ENCODE results near the gene MYL6.

MYL6 gene

GRCh38 chr12:56161690-56162351 lies 3.7 kb downstream of the MYL6 start:
- Histone ChIP-seq H3K79me2 (peaks cover 22% of the 10 kb centered on the region), H2AFZ (no peak overlapping the region), H3K9ac (no peak overlapping the region), H3K4me1 (peaks cover 24% of the 10 kb centered on the region), H3K27me3 (ENCODE audit: control insufficient read depth, insufficient read depth, low read length) (no peaks in the 10 kb centered on the region), H3K4me2 (ENCODE audit: low read length) (no peak overlapping the region), H3K27ac (no peak overlapping the region), H3K4me3 (ENCODE audit: low read depth, low read length) (no peak overlapping the region), H3K36me3 (ENCODE audit: control insufficient read depth, insufficient read depth, low read length) (no peaks in the 10 kb centered on the region), H3K9me3 (ENCODE audit: control insufficient read depth, low read length) (no peaks in the 10 kb centered on the region)
- TF ChIP-seq CTCF (IDR thresholded peaks at IDR 0.05): no peak

- Histone ChIP-seq H3K4me3 (ENCODE audit: low read depth, low read length) (no peak overlapping the region), H3K4me2 (ENCODE audit: low read length) (no peak overlapping the region), H3K36me3 (ENCODE audit: control insufficient read depth, insufficient read depth, low read length) (no peaks in the 10 kb centered on the region), H3K9ac (no peak overlapping the region), H3K27ac (no peak overlapping the region), H3K27me3 (ENCODE audit: control insufficient read depth, insufficient read depth, low read length) (no peaks in the 10 kb centered on the region), H2AFZ (no peak overlapping the region), H3K9me3 (ENCODE audit: control insufficient read depth, low read length) (no peaks in the 10 kb centered on the region), H3K79me2 (peaks cover 22% of the 10 kb centered on the region), H3K4me1 (peaks cover 19% of the 10 kb centered on the region)
- TF ChIP-seq CTCF (IDR thresholded peaks at IDR 0.05): no peak
Measured at GRCh38 chr12:56162468-56163290, 4.5 kb downstream of the MYL6 start.

GRCh38 chr12:56163533-56164344 lies 5.6 kb downstream of the MYL6 start:
- Histone ChIP-seq H3K4me2 (ENCODE audit: low read length) (no peak overlapping the region), H3K27ac (no peak overlapping the region), H3K9ac (no peak overlapping the region), H3K36me3 (ENCODE audit: control insufficient read depth, insufficient read depth, low read length) (no peaks in the 10 kb centered on the region), H3K4me1 (peaks cover 19% of the 10 kb centered on the region), H3K4me3 (ENCODE audit: low read depth, low read length) (no peak overlapping the region), H2AFZ (no peak overlapping the region), H3K79me2 (peaks cover 17% of the 10 kb centered on the region), H3K9me3 (ENCODE audit: control insufficient read depth, low read length) (no peaks in the 10 kb centered on the region), H3K27me3 (ENCODE audit: control insufficient read depth, insufficient read depth, low read length) (no peaks in the 10 kb centered on the region)
- no peak for TF ChIP-seq CTCF (IDR thresholded peaks at IDR 0.05)

- Histone ChIP-seq H2AFZ (no peak overlapping the region), H3K36me3 (ENCODE audit: control insufficient read depth, insufficient read depth, low read length) (no peaks in the 10 kb centered on the region), H3K27me3 (ENCODE audit: control insufficient read depth, insufficient read depth, low read length) (no peaks in the 10 kb centered on the region), H3K4me2 (ENCODE audit: low read length) (no peak overlapping the region), H3K4me3 (ENCODE audit: low read depth, low read length) (no peak overlapping the region), H3K9ac (no peak overlapping the region), H3K27ac (no peak overlapping the region), H3K9me3 (ENCODE audit: control insufficient read depth, low read length) (no peaks in the 10 kb centered on the region), H3K4me1 (peaks cover 16% of the 10 kb centered on the region), H3K79me2 (peaks cover 11% of the 10 kb centered on the region)
- TF ChIP-seq CTCF (IDR thresholded peaks at IDR 0.05): no peak
Measured at GRCh38 chr12:56164345-56164729, 6.2 kb downstream of the MYL6 start.

Measured in parathyroid adenoma (tissue), 2 donors.